Vagina (tissue), 2 donors: Measurements from ENCODE around the gene SLCO2A1. TPM values are rescaled to one million over a fixed set of nuclear protein-coding genes. Genes with fewer than 3 reads are reported as not detected.

Experiments used
- DNase-seq, 2 donors: peaks; one replicate each; pipeline ENCODE4 v3.0.0-alpha.2; 2017; ENCODE audit errors: extremely low spot score in 2 of 2
- H3K27ac ChIP-seq: fragments of 200-600 bp; sonication (generic); one replicate; pipeline ENCODE4 v1.5.1; 2019
- H3K27me3 ChIP-seq: fragments of 200-600 bp; sonication (generic); one replicate; pipeline ENCODE4 v1.5.1; 2019
- H3K36me3 ChIP-seq, 2 donors: fragments of 200-600 bp; sonication (generic); one replicate each; pipeline ENCODE4 v1.5.1; 2017 to 2019
- H3K4me1 ChIP-seq: fragments of 200-600 bp; sonication (generic); one replicate; pipeline ENCODE4 v1.5.1; 2019
- H3K4me3 ChIP-seq, 2 donors: fragments of 200-600 bp; sonication (generic); 1 replicate in 1 of 2; 2 replicates in 1 of 2; pipeline ENCODE4 v1.5.1; 2016 to 2019
- H3K9me3 ChIP-seq: fragments of 200-600 bp; sonication (generic); one replicate; pipeline ENCODE4 v1.5.1; 2019
- POLR2A ChIP-seq, 2 donors: fragments of 450-650 bp; IDR thresholded peaks; one replicate each; pipeline ENCODE4 v1.6.1; 2017; ENCODE audit warnings: antibody characterized with exemption in 2 of 2, mild to moderate bottlenecking in 2 of 2, moderate library complexity in 2 of 2
- POLR2AphosphoS5 ChIP-seq, 2 donors: sonication (generic); formaldehyde crosslinking; IDR thresholded peaks; one replicate each; pipeline ENCODE4 v1.9.0; 2017; ENCODE audit warnings: antibody characterized with exemption in 2 of 2, mild to moderate bottlenecking in 2 of 2, low read depth in 1 of 2; ENCODE audit not compliant: insufficient read depth in 1 of 2
- intact Hi-C: fragments of 100-400 bp; cut with DNase I; formaldehyde crosslinking; loops from one replicate; pipeline ENCODE4 v1.15.1; 2023
- total RNA-seq: library from RNA; depleted of rRNA; stranded (reverse); fragments of >200 nt; gene quantifications from one replicate; pipeline ENCODE4 v1.2.3, GENCODE V29; 2016
- TF ChIP-seq, protein P1 (sequence below), 3 experiments: fragments of 450-650 bp in 2 of 3; fragments of 200-600 bp in 1 of 3; sonication (generic) in 1 of 3; IDR thresholded peaks; one replicate each; pipeline ENCODE4 v1.5.1; 2017 to 2019; ENCODE audit warnings: antibody characterized with exemption in 3 of 3, mild to moderate bottlenecking in 2 of 3, moderate library complexity in 2 of 3

The SLCO2A1 gene
- total RNA-seq, 1 donor from 2014 or later: 40.3 TPM

DNA sequence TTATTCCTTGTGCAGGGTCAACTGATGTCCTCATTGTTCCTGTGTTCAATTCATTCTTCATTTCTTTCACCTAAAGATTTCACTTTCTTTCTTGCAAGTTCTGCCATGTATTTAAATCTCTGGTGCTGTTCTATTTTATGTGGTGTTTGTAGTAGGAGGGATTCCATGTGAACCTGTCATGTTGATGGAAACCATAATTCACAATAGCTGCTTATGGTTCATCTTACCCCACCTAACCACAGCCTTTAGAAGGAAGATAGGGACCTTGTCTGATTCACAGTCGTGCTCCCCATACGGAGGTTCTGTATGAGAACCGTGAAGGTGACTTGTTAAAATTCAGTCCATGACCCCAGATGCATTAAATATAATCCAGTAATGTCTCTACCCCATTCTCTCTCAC is 21.9 kb downstream of the SLCO2A1 start:
- Histone ChIP-seq H3K4me3 (no peak overlapping the region), H3K4me1 (peaks cover 9% of the 10 kb centered on the region), H3K27me3 (no peaks in the 10 kb centered on the region), H3K27ac (no peak overlapping the region), H3K36me3 (no peaks in the 10 kb centered on the region), H3K9me3 (no peaks in the 10 kb centered on the region)
- no peak for DNase-seq
- TF ChIP-seq, protein P1, sequence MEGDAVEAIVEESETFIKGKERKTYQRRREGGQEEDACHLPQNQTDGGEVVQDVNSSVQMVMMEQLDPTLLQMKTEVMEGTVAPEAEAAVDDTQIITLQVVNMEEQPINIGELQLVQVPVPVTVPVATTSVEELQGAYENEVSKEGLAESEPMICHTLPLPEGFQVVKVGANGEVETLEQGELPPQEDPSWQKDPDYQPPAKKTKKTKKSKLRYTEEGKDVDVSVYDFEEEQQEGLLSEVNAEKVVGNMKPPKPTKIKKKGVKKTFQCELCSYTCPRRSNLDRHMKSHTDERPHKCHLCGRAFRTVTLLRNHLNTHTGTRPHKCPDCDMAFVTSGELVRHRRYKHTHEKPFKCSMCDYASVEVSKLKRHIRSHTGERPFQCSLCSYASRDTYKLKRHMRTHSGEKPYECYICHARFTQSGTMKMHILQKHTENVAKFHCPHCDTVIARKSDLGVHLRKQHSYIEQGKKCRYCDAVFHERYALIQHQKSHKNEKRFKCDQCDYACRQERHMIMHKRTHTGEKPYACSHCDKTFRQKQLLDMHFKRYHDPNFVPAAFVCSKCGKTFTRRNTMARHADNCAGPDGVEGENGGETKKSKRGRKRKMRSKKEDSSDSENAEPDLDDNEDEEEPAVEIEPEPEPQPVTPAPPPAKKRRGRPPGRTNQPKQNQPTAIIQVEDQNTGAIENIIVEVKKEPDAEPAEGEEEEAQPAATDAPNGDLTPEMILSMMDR (IDR thresholded peaks at IDR 0.05): no peak
- intact Hi-C loops: no loop called here

DNA sequence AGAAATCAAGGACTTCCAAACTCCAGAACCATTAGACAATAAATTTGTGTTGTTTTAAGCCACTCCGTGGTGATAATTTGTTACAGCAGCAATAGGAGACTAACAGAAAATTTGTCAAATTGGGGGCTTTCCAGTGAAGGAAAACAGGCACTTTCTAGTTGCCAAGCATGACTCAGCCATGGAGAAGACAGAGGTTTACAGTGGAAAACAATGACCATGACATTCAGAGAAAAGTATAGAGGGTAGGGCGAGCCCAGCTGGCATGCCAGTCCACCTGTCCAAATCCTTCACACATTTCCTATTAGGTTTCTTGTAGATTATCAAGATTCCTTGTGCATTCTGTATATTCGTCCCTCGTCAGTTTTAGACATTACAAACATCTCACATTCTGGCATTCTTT is 24.9 kb downstream of the SLCO2A1 start:
- no peaks in the 10 kb centered on the region for H3K36me3 ChIP-seq
- intact Hi-C loops: no loop called here
- no peak overlapping the region for H3K4me3 ChIP-seq
- no peaks in the 10 kb centered on the region for H3K27me3 ChIP-seq
- H3K27ac ChIP-seq: no peak overlapping the region
- no peak for DNase-seq
- no peaks in the 10 kb centered on the region for H3K4me1 ChIP-seq
- TF ChIP-seq, protein P1 (IDR thresholded peaks at IDR 0.05): no peak
- H3K9me3 ChIP-seq: no peaks in the 10 kb centered on the region

DNA sequence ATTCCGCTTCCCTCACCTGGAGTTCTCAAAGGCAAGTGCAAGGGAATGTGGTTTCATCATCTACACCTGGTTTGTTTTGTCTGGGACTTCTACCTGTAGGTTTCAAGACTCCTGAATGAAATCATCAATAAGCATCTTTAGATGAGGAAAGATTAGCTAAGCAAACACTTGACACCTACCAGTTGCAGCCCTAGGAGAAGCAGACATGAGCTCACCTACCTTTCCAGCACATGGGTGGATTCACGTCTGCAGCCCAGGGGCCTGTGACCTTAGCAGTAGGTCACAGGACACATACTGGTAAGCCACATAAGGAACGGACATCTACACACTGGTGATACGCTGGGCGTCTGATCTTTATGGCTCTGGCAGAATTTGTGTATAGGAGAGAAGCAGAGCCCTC is 26.7 kb downstream of the SLCO2A1 start:
- H3K27me3 ChIP-seq: no peaks in the 10 kb centered on the region
- no peak for DNase-seq
- intact Hi-C loops: no loop called here
- TF ChIP-seq POLR2AphosphoS5 (IDR thresholded peaks at IDR 0.05; ENCODE audit: insufficient read depth in 1 of 2, low read depth in 1 of 2): no peak
- TF ChIP-seq, protein P1 (IDR thresholded peaks at IDR 0.05): no peak
- TF ChIP-seq POLR2A (IDR thresholded peaks at IDR 0.05): no peak
- no peak overlapping the region for H3K4me3 ChIP-seq
- no peak overlapping the region for H3K27ac ChIP-seq
- no peaks in the 10 kb centered on the region for H3K9me3 ChIP-seq
- H3K36me3 ChIP-seq: no peaks in the 10 kb centered on the region
- H3K4me1 ChIP-seq: no peaks in the 10 kb centered on the region

DNA sequence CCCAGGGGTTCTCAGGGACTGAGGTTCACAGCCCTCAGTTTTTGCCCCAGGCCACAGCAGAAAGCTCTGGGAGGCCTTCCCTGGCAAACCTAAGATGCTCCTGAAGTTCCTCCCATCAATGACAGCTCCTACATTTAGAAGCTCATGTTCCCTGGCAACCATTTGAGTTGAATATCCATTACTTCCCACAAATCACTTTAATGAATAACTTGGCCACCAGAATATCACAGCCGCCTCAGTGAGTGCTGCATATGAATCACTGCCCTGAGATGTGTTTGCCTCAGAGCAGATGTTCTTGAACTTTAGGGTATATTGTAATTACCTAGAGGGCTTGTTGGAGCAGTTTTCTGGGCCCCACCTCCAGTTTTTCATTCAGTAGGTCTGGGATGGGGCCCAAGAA is 27.4 kb downstream of the SLCO2A1 start:
- Histone ChIP-seq H3K27me3 (no peaks in the 10 kb centered on the region), H3K4me1 (no peaks in the 10 kb centered on the region), H3K36me3 (no peaks in the 10 kb centered on the region), H3K4me3 (no peak overlapping the region), H3K27ac (no peak overlapping the region), H3K9me3 (no peaks in the 10 kb centered on the region)
- DNase-seq: no peak
- intact Hi-C loops: no loop called here
- TF ChIP-seq POLR2A (IDR thresholded peaks at IDR 0.05): no peak

DNA sequence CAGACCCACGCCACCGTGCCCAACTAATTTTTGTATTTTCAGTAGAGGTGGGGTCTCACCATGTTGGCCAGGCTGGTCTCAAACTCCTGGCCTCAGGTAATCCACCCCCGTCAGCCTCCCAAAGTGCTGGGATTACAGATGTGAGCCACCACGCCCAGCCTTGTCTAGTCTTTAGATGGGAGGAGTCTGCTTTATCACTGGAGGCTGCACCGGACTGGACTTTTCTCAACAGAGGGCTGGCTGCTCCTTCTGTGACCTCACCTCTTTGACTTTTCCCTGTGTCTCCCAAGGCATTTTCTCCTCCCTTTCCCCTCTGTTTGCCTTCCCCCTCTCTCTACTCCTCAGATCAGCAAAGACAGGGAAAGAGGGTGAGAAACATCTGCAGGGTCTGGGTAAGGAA is 28.5 kb downstream of the SLCO2A1 start:
- no peak for DNase-seq
- intact Hi-C loops: no loop called here
- TF ChIP-seq POLR2A (IDR thresholded peaks at IDR 0.05) (no peak), POLR2AphosphoS5 (IDR thresholded peaks at IDR 0.05; ENCODE audit: insufficient read depth in 1 of 2, low read depth in 1 of 2) (no peak)
- TF ChIP-seq, protein P1 (IDR thresholded peaks at IDR 0.05): no peak
- Histone ChIP-seq H3K9me3 (no peaks in the 10 kb centered on the region), H3K4me1 (no peaks in the 10 kb centered on the region), H3K4me3 (no peak overlapping the region), H3K36me3 (no peaks in the 10 kb centered on the region), H3K27me3 (no peaks in the 10 kb centered on the region), H3K27ac (no peak overlapping the region)
